ENCODE results near the gene LRRC61.
"Not testable (repeated sequence)": the region's sequence is repeated elsewhere in the genome, so short reads cannot be mapped to it uniquely, and the experiment has no call there.

The LRRC61 gene

GRCh38 chr7:150308575-150308974 is 14.6 kb upstream of the LRRC61 start:
- no peak for DNase-seq

- DNase-seq = no peak
Observed at GRCh38 chr7:150311146-150311545, 12.0 kb upstream of the LRRC61 start.

GRCh38 chr7:150311711-150312110 is 11.4 kb upstream of the LRRC61 start:
- no peak for DNase-seq

- not testable (repeated sequence) for DNase-seq
Observed at GRCh38 chr7:150312649-150313366, 10.3 kb upstream of the LRRC61 start.

- DNase-seq = no peak
Observed at GRCh38 chr7:150313367-150313809, 9.8 kb upstream of the LRRC61 start.

GRCh38 chr7:150313870-150314269 is 9.3 kb upstream of the LRRC61 start:
- no peak for DNase-seq

GRCh38 chr7:150314639-150315239 is 8.4 kb upstream of the LRRC61 start:
- no peak for DNase-seq

GRCh38 chr7:150316987-150317386 is 6.2 kb upstream of the LRRC61 start:
- DNase-seq = not testable (repeated sequence)

GRCh38 chr7:150317748-150318444 is 5.3 kb upstream of the LRRC61 start:
- DNase-seq = no peak

GRCh38 chr7:150321788-150322113 is 1.4 kb upstream of the LRRC61 start:
- DNase-seq = no peak

GRCh38 chr7:150322114-150322832 is 882 bp upstream of the LRRC61 start:
- no peak for DNase-seq

GRCh38 chr7:150323682-150324372 is 672 bp downstream of the LRRC61 start:
- no peak for DNase-seq

GRCh38 chr7:150324373-150324961 is 1.3 kb downstream of the LRRC61 start:
- DNase-seq = no peak

GRCh38 chr7:150325110-150325611 is 2.0 kb downstream of the LRRC61 start:
- DNase-seq = no peak

GRCh38 chr7:150325901-150326300 is 2.7 kb downstream of the LRRC61 start:
- no peak for DNase-seq

GRCh38 chr7:150326657-150327268 is 3.6 kb downstream of the LRRC61 start:
- no peak for DNase-seq

- no peak for DNase-seq
Observed at GRCh38 chr7:150327308-150327707, 4.2 kb downstream of the LRRC61 start.

GRCh38 chr7:150329331-150330120 is 6.4 kb downstream of the LRRC61 start:
- DNase-seq = peak; percentile 48

- DNase-seq = no peak
Observed at GRCh38 chr7:150330211-150330885, 7.2 kb downstream of the LRRC61 start.

Measured in midbrain (tissue), 1 donor.